Measurements from ENCODE around the gene MTUS2. TPM values are rescaled to one million over a fixed set of nuclear protein-coding genes. Genes with fewer than 3 reads are reported as not detected.

The MTUS2 gene
- total and polyA plus RNA-seq, 2 donors (not counting 3 experiments of a cell fraction or from before 2014, with no cell fraction given) = not detected

DNA sequence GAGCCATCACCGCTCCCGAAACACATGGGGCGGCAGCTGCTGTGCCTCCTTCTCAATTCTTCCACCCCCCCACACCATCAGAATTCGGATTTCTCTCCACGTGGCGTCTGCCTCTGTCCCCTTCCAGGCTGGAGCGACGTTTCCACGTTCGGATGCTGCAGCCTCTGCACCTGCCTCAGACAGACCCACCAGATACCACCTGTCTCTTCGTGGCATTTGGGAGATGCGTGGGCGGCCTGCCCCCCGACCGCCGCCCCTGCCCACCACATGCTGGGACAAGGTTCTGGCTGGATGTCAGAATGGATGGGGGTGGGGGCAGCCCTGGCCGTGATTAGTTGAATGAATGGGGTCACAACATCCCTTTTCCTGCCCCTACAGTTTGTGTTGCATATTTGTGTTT lies 685.4 kb downstream of the MTUS2 start:
- POLR2A ChIA-PET = no interaction called here
- BruUV-seq (replicated peaks) = no TSS peak
- H3K4me1 ChIP-seq (ENCODE audit: control insufficient read depth, extremely low read depth, insufficient read depth, low read length) = no peaks in the 10 kb centered on the region
- no peak for FAIRE-seq
- no peak for DNase-seq (ENCODE audit: low read depth, low spot score)
- H3K9me3 ChIP-seq (replicated peaks; ENCODE audit: control insufficient read depth, insufficient read depth, low read length) = no peaks in the 10 kb centered on the region
- no peaks in the 10 kb centered on the region for H4K20me1 ChIP-seq (replicated peaks; ENCODE audit: control insufficient read depth, extremely low read depth, insufficient read depth, low read length)
- H3K4me3 ChIP-seq (replicated peaks in 1 of 3; ENCODE audit: insufficient read depth in 1 of 3, low read depth in 1 of 3, low read length in 3 of 3) = no peak overlapping the region
- no peak overlapping the region for H3K9ac ChIP-seq (replicated peaks; ENCODE audit: extremely low read depth, insufficient read depth, low read length)
- dilution Hi-C loops (cut with MboI; ENCODE audit: extremely low pct_ligation_motif_present, low sequenced_read_pairs) = no loop called here
- no peak overlapping the region for H2AFZ ChIP-seq (ENCODE audit: low read depth, low read length)
- intact Hi-C loops (cut with micrococcal nuclease) = no loop called here
- no peaks in the 10 kb centered on the region for H3K79me2 ChIP-seq (ENCODE audit: control insufficient read depth, insufficient read depth, low read length)
- no peaks in the 10 kb centered on the region for H3K36me3 ChIP-seq (ENCODE audit: control insufficient read depth in 2 of 2, extremely low read depth in 1 of 2, insufficient read depth in 2 of 2, low read length in 2 of 2)
- H3K4me2 ChIP-seq (ENCODE audit: insufficient read depth, low read length) = no peak overlapping the region
- CTCF ChIA-PET = interaction anchor here (1.0 to 10.8 kb wide), 2 partner anchors 201 to 610 kb away, joined by 4 to 301 read pairs; no protein-coding TSS in a partner anchor
- H3K27me3 ChIP-seq (ENCODE audit: control insufficient read depth in 2 of 2, insufficient read depth in 2 of 2, low read length in 2 of 2) = peaks cover 7 to 12% of the 10 kb centered on the region in 2 experiments
- TF ChIP-seq FOS (IDR thresholded peaks at IDR 0.05; ENCODE audit: borderline replicate concordance, insufficient read depth, low read length) = no peak
- no peak for TF ChIP-seq GATA2 (IDR thresholded peaks at IDR 0.05; ENCODE audit: insufficient read depth, insufficient read length, low read depth, low read length)
- no peak for TF ChIP-seq POLR2A (IDR thresholded peaks at IDR 0.05; ENCODE audit: low read depth, low read length)
- TF ChIP-seq, protein P1, sequence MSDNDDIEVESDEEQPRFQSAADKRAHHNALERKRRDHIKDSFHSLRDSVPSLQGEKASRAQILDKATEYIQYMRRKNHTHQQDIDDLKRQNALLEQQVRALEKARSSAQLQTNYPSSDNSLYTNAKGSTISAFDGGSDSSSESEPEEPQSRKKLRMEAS (IDR thresholded peaks at IDR 0.05; ENCODE audit: insufficient read depth, insufficient read length) = no peak
- no peaks in the 10 kb centered on the region for H3K9me1 ChIP-seq (replicated peaks; ENCODE audit: control insufficient read depth, extremely low read depth, insufficient read depth, low read length)
- no peak overlapping the region for H3K27ac ChIP-seq (ENCODE audit: insufficient read depth, low read depth, low read length)

DNA sequence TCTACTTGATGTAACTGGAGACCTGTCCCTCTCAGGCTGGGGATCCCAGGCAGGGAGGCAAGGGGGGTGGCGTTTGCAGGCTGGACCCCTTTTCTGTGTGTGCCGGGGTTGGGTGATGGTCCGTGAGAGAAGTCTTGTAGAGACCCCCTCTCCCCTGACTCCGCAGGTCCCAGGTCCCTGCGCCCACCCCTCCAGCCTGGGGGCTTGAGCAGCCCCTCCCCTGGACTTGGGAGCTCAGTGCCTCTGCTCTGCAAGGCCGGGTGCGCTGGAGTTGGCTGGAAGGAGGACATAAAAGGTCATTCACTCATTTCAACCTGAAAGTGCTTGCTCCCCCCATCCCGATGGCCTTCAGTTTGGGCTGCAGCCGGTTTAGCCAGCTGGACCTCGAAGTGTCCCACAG lies 685.8 kb downstream of the MTUS2 start:
- peaks cover 7 to 12% of the 10 kb centered on the region in 2 experiments for H3K27me3 ChIP-seq (ENCODE audit: control insufficient read depth in 2 of 2, insufficient read depth in 2 of 2, low read length in 2 of 2)
- no TSS peak for BruUV-seq (replicated peaks)
- H3K79me2 ChIP-seq (ENCODE audit: control insufficient read depth, insufficient read depth, low read length) = no peaks in the 10 kb centered on the region
- no peak for DNase-seq (ENCODE audit: low read depth, low spot score)
- no peak overlapping the region for H3K27ac ChIP-seq (ENCODE audit: insufficient read depth, low read depth, low read length)
- no peaks in the 10 kb centered on the region for H4K20me1 ChIP-seq (replicated peaks; ENCODE audit: control insufficient read depth, extremely low read depth, insufficient read depth, low read length)
- no peaks in the 10 kb centered on the region for H3K4me1 ChIP-seq (ENCODE audit: control insufficient read depth, extremely low read depth, insufficient read depth, low read length)
- no peaks in the 10 kb centered on the region for H3K36me3 ChIP-seq (ENCODE audit: control insufficient read depth in 2 of 2, extremely low read depth in 1 of 2, insufficient read depth in 2 of 2, low read length in 2 of 2)
- H3K9ac ChIP-seq (replicated peaks; ENCODE audit: extremely low read depth, insufficient read depth, low read length) = no peak overlapping the region
- no peaks in the 10 kb centered on the region for H3K9me1 ChIP-seq (replicated peaks; ENCODE audit: control insufficient read depth, extremely low read depth, insufficient read depth, low read length)
- FAIRE-seq = no peak
- no peak for TF ChIP-seq EZH2 (IDR thresholded peaks at IDR 0.05; ENCODE audit: borderline replicate concordance, low read depth, low read length, severe bottlenecking)
- TF ChIP-seq, protein P1 (IDR thresholded peaks at IDR 0.05; ENCODE audit: insufficient read depth, insufficient read length) = no peak
- TF ChIP-seq MYC (IDR thresholded peaks at IDR 0.05; ENCODE audit: low read depth, low read length) = no peak
- no peak for TF ChIP-seq FOS (IDR thresholded peaks at IDR 0.05; ENCODE audit: borderline replicate concordance, insufficient read depth, low read length)
- TF ChIP-seq POLR2AphosphoS5 (IDR thresholded peaks at IDR 0.05; ENCODE audit: insufficient read depth, low read depth, low read length) = no peak
- TF ChIP-seq POLR2A (IDR thresholded peaks at IDR 0.05; ENCODE audit: low read depth, low read length) = no peak
- TF ChIP-seq, protein P2, sequence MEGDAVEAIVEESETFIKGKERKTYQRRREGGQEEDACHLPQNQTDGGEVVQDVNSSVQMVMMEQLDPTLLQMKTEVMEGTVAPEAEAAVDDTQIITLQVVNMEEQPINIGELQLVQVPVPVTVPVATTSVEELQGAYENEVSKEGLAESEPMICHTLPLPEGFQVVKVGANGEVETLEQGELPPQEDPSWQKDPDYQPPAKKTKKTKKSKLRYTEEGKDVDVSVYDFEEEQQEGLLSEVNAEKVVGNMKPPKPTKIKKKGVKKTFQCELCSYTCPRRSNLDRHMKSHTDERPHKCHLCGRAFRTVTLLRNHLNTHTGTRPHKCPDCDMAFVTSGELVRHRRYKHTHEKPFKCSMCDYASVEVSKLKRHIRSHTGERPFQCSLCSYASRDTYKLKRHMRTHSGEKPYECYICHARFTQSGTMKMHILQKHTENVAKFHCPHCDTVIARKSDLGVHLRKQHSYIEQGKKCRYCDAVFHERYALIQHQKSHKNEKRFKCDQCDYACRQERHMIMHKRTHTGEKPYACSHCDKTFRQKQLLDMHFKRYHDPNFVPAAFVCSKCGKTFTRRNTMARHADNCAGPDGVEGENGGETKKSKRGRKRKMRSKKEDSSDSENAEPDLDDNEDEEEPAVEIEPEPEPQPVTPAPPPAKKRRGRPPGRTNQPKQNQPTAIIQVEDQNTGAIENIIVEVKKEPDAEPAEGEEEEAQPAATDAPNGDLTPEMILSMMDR (IDR thresholded peaks at IDR 0.05; ENCODE audit: extremely low read depth in 1 of 2, insufficient read depth in 1 of 2, low read depth in 1 of 2, low read length in 2 of 2) = no peak
- TF ChIP-seq JUN (IDR thresholded peaks at IDR 0.05; ENCODE audit: borderline replicate concordance, insufficient read depth, insufficient read length, low read depth) = no peak
- no peak for TF ChIP-seq GATA2 (IDR thresholded peaks at IDR 0.05; ENCODE audit: insufficient read depth, insufficient read length, low read depth, low read length)
- intact Hi-C loops (cut with micrococcal nuclease) (no loop called here), dilution Hi-C loops (cut with MboI; ENCODE audit: extremely low pct_ligation_motif_present, low sequenced_read_pairs) (no loop called here)
- ChIA-PET POLR2A (no interaction called here), CTCF (interaction anchor here (1.0 to 10.8 kb wide), 3 partner anchors 201 to 609 kb away, joined by 4 to 301 read pairs (median 58); no protein-coding TSS in a partner anchor)
- no peaks in the 10 kb centered on the region for H3K9me3 ChIP-seq (replicated peaks; ENCODE audit: control insufficient read depth, insufficient read depth, low read length)
- no peak overlapping the region for H2AFZ ChIP-seq (ENCODE audit: low read depth, low read length)
- no peak overlapping the region for H3K4me3 ChIP-seq (replicated peaks in 1 of 3; ENCODE audit: insufficient read depth in 1 of 3, low read depth in 1 of 3, low read length in 3 of 3)
- no peak overlapping the region for H3K4me2 ChIP-seq (ENCODE audit: insufficient read depth, low read length)
